MCF 10A (cell line): ENCODE data around the gene SFXN3. TPM values are rescaled to one million over a fixed set of nuclear protein-coding genes. Genes with fewer than 3 reads are reported as not detected.

Source experiments
- BruUV-seq: library from RNA; stranded (reverse); fragments of 400-500 nt; replicated peaks from 2 replicates; lab custom pipeline; 2021; lab: Mats Ljungman, UMichigan
- CTCF ChIA-PET: fragments of 300-600 bp; sonication (Branson Sonifier 250); formaldehyde crosslinking; extraction: SDS; loops from one replicate; lab custom pipeline; 2021; ENCODE audit warnings: antibody characterized with exemption, inconsistent platforms; lab: Yijun Ruan, JAX
- POLR2A ChIA-PET: fragments of 300-600, 350-650 bp; sonication (Branson Sonifier 250); formaldehyde crosslinking; extraction: SDS; loops from one replicate; lab custom pipeline; 2020; ENCODE audit warnings: antibody characterized with exemption, inconsistent platforms; lab: Yijun Ruan, JAX
- DNase-seq: peaks from one replicate; pipeline ENCODE4 v3.0.0-alpha.2; 2018; ENCODE audit not compliant: unreplicated experiment
- H3K27ac Mint-ChIP-seq: one replicate; pipeline ENCODE4 v1.8.0; 2022; ENCODE audit warnings: mild to moderate bottlenecking, low read depth, mixed read lengths; ENCODE audit not compliant: unreplicated experiment
- H3K27me3 Mint-ChIP-seq: one replicate; pipeline ENCODE4 v1.8.0; 2022; ENCODE audit warnings: mixed read lengths; ENCODE audit not compliant: insufficient read depth, unreplicated experiment
- H3K36me3 Mint-ChIP-seq: one replicate; pipeline ENCODE4 v1.8.0; 2022; ENCODE audit warnings: mild to moderate bottlenecking, moderate library complexity, mixed read lengths; ENCODE audit not compliant: insufficient read depth, unreplicated experiment
- H3K4me1 Mint-ChIP-seq: one replicate; pipeline ENCODE4 v1.8.0; 2022; ENCODE audit warnings: mixed read lengths; ENCODE audit not compliant: insufficient read depth, unreplicated experiment
- H3K4me3 Mint-ChIP-seq: one replicate; pipeline ENCODE4 v1.8.0; 2022; ENCODE audit warnings: mild to moderate bottlenecking, moderate library complexity, mixed read lengths; ENCODE audit not compliant: unreplicated experiment
- H3K9me3 Mint-ChIP-seq: one replicate; pipeline ENCODE4 v1.8.0; 2022; ENCODE audit warnings: mixed read lengths; ENCODE audit not compliant: unreplicated experiment
- CTCF ChIP-seq: fragments of 200-600 bp; IDR thresholded peaks from one replicate; pipeline ENCODE4 v1.8.0; 2022; ENCODE audit warnings: antibody characterized with exemption, mild to moderate bottlenecking; ENCODE audit not compliant: unreplicated experiment
- intact Hi-C: fragments of 100-400 bp; cut with micrococcal nuclease; formaldehyde crosslinking; loops from 2 replicates; pipeline ENCODE4 v1.14.1; 2022
- total RNA-seq: library from RNA; stranded (reverse); gene quantifications from 2 replicates; pipeline ENCODE4 v1.2.3, GENCODE V29; 2022

The SFXN3 gene
- total RNA-seq, 1 experiment from 2014 or later: 39.4 TPM

GRCh38 chr10:101028446-101029337, 2.3 kb upstream of the SFXN3 start:
- ChIA-PET POLR2A (interaction anchor here (0.8 to 4.4 kb wide), 6 partner anchors 9 to 41 kb away, joined by 3 to 74 read pairs (median 3); partner anchors contain the start of genes LZTS2, MRPL43 and TWNK), CTCF (interaction anchor here (0.7 to 4.0 kb wide), 5 partner anchors 10 to 28 kb away, joined by 3 to 40 read pairs (median 3); no protein-coding TSS in a partner anchor)
- Mint-ChIP-seq H3K27ac (no peak overlapping the region), H3K4me3 (no peak overlapping the region), H3K27me3 (no peaks in the 10 kb centered on the region), H3K9me3 (no peaks in the 10 kb centered on the region), H3K4me1 (peaks cover 29% of the 10 kb centered on the region), H3K36me3 (no peaks in the 10 kb centered on the region)
- TF ChIP-seq CTCF: no peak
- DNase-seq: no peak
- intact Hi-C loops: no loop called here
- no TSS peak for BruUV-seq

- no peak overlapping the region for H3K27ac Mint-ChIP-seq
- H3K4me1 Mint-ChIP-seq: peaks cover 31% of the 10 kb centered on the region
- no peak overlapping the region for H3K4me3 Mint-ChIP-seq
- ChIA-PET POLR2A (interaction anchor here (0.8 to 4.4 kb wide), 8 partner anchors 10 to 42 kb away, joined by 3 to 82 read pairs (median 4); partner anchors contain the start of genes LZTS2, MRPL43 and TWNK), CTCF (interaction anchor here (0.6 to 4.0 kb wide), 7 partner anchors 9 to 21 kb away, joined by 3 to 40 read pairs (median 4); no protein-coding TSS in a partner anchor)
- no peak for DNase-seq
- H3K9me3 Mint-ChIP-seq: no peaks in the 10 kb centered on the region
- H3K36me3 Mint-ChIP-seq: no peaks in the 10 kb centered on the region
- BruUV-seq: no TSS peak
- no peak for TF ChIP-seq CTCF
- H3K27me3 Mint-ChIP-seq: no peaks in the 10 kb centered on the region
- intact Hi-C loops: loop anchor here (5.0 kb wide), 1 partner anchor 38 kb away; no protein-coding TSS in a partner anchor
Observed at GRCh38 chr10:101029520-101030295, 1.3 kb upstream of the SFXN3 start.

GRCh38 chr10:101030496-101031127, 422 bp upstream of the SFXN3 start:
- Mint-ChIP-seq H3K36me3 (peaks cover 7% of the 10 kb centered on the region), H3K4me3 (peak overlapping the region; percentile 93), H3K9me3 (no peaks in the 10 kb centered on the region), H3K4me1 (peaks cover 31% of the 10 kb centered on the region), H3K27ac (peak overlapping the region; percentile 94), H3K27me3 (no peaks in the 10 kb centered on the region)
- POLR2A ChIA-PET: interaction anchor here (0.6 to 4.4 kb wide), 15 partner anchors 9 to 1421 kb away, joined by 3 to 82 read pairs (median 4); partner anchors contain the start of genes KAZALD1 and LZTS2
- no TSS peak for BruUV-seq
- TF ChIP-seq CTCF: no peak
- CTCF ChIA-PET: interaction anchor here (0.6 to 4.0 kb wide), 11 partner anchors 11 to 748 kb away, joined by 3 to 32 read pairs (median 5); no protein-coding TSS in a partner anchor
- no peak for DNase-seq
- intact Hi-C loops: loop anchor here (5.0 kb wide), 1 partner anchor 37 kb away; no protein-coding TSS in a partner anchor
